NCI-H2196 treated with DMSO at 0.1 percent for 48 hours (cell line): Measurements from ENCODE around the gene RHEX.

Experiments used
- DNase-seq: peaks from one replicate; lab custom pipeline; 2025; ENCODE audit not compliant: unreplicated experiment; lab: John Stamatoyannopoulos, UW

The RHEX gene

DNA sequence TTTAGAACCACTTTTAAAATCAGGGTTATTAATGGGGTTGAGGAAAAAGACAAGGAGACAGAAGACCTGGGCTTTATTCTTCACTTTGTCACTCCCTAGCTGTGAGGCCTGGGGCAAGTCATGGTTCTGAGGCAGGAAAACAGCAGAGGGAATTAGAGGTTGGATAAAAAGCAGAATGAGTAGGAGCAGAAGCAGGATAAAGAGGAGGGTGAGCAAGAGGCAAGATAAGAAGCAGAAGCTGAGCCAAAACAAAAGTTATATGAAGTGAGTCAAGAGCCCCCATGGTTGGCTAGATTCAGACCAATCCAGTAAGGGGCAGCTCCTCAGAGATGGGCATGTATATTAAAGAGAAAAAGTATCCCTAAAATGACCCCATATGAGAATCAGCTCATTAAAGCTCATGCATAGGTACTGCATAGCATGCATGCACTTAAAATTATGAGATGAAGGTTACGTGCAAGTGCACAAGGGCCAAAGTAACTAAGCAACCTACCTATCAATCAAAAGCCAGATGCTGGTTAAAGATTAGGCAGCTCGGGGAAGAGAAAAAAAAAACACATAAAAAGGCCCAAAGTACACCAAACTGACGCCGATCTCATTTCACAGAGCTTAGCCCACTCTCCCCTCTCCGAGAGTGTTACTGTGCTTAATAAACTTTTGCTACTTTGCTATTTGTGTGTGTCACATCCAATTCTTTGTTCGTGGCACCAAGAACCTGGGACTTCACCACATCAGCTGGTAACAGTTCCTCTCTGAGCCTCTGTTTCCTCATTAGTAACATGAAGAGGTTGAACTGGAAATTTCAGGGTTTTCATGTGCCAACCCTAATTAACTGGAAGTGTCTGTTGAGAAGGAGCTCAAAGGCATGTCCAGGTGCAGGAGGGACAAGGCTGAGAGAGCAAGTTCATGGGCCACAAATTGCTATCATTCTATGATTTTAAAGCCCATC lies 62.0 kb downstream of the RHEX start:
- no peak for DNase-seq

DNA sequence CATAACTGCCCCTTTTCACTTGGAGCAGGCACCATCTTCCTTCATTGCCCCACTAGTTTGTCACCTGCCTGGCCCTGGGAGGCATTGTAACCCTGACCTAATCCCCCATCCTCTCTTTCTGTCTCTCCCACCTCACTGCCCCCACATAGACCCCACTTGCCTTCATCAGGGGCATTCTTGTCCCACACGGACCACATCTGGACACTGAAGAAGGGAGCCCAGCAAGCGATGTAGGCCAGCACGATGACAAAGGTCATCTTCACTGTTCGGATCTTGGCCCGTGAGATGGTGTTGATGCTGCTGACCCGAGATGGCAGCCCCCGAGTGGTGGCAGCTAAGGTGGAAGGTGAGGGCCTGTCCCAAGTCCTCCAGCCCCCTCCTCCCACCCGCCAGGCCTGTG lies 62.8 kb downstream of the RHEX start:
- no peak for DNase-seq

DNA sequence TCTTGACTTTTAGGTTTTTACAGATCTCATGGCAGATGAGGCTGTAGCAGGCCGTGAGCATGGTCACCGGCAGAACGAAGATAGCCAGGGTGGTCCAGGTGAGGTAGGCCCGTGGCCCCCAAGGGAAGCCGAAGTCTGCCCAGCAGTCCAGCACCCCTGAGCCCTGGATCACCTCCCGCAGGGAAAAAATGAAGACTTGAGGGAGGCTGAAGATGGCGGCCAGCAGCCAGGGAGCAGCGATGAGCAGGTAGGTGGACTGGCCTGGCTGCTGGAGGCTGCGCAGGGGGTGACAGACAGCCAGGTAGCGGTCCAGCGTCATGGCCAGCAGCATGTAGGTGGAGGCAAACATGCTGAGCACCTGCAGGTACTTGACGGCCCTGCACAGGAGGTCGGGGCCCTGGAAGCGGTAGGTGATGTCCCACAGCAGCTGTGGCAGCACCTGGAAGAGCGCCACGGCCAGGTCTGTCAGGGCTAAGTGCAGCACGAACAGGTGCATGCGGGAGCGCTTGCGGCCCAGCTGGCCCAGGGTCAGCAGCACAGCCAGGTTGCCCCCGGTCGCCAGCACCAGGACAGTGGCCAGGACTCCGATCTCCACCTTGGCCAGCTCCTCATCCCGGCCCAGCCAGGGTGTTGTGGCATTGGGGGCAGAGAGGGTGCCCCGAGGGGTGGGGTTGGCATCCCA lies 63.4 kb downstream of the RHEX start:
- peak; percentile 46 for DNase-seq

DNA sequence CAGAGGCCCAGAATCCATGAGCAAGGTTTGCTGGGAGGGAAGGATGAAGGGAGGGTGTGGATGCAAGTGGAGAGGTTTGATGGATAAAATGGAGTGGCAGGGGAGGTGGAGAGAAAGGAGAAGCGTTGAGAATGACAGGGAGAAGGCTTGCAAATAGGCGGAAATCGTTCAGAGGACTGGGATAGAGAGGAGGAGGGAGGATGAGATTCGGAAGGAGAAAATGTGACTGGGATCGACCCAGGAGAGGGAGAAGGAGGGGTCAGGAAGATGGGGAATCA lies 63.8 kb downstream of the RHEX start:
- no peak for DNase-seq

DNA sequence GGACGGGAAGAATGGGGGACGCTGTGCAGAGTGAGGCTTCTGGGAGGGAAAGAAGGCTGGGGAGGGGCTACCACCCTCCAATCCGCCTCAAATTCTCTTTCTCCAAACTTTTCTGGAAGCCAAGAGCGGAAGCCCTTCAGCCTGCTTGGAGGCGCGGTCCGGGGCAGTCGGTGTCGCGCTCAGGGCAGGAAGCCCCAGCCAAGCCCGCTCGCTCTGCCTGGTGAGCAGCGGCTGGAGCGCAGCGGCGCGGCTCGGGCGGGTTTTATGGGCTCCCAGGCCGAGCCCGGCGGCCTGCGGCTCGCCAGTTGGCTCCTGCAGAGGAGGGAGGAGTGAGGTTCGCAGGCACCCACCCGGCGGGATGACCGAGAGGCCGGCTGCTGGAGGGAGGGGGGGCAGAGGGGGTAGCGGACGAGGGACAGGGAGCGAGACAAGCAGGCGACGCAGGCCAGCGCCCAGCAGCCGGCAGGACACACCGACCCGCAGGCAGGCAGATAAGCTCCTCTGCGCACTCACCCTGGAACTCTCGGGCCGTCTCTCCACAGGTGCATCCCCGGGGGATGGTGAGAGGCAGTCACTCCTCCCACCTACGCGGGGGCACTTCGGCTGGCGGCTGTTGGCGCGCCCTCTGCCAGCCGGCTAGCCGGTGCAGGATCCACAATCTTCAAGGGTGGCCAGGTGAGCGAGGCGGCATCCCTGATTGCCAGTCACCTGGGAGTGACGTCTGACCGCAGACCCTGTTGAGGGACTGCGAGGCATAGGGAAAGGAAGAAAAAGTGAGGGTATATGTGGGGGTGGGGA lies 64.4 kb downstream of the RHEX start, which contains the start of gene AVPR1B:
Gene AVPR1B, minus strand, starts transcription at position 238 of the 798 bp plus-strand sequence. CDS start 498 bp downstream, outside the sequence.
- peak; percentile 30 for DNase-seq

DNA sequence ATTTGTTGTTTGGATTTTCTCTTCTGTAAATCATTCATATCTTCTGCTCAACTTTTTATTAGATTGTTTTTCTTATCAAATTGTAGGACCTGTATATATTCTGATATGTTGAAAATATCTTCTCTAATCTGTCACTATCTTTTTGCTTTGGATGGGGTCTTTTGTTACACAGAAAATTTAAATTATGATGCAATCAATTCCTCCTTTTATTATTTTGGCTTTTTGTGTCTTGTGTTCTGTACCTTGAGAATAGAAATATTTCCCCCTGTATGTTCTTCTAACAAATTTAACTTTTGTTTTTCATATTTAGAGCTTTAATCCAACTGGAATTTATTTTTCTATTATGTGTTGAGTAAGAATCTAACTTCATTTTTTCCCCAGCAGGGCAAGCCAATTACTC lies 67.4 kb downstream of the RHEX start:
- DNase-seq = no peak

DNA sequence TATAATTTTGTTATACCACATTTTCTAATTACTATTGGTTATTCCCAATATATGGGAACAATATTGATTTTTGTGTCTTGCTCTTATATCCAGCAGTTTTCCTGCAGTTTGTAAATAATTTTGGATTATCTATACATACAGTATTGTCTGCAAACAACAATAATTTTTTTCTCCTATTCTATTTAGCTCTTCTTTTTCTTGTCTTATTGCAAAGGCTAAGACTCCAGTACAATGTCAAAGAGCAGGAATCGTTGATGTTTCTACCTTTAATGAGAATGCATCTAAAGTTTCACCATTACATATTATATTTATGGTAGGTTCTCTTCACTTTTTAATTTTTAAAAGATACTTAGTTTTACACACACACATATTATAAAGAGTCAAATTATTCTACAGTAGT lies 68.3 kb downstream of the RHEX start:
- DNase-seq = no peak

DNA sequence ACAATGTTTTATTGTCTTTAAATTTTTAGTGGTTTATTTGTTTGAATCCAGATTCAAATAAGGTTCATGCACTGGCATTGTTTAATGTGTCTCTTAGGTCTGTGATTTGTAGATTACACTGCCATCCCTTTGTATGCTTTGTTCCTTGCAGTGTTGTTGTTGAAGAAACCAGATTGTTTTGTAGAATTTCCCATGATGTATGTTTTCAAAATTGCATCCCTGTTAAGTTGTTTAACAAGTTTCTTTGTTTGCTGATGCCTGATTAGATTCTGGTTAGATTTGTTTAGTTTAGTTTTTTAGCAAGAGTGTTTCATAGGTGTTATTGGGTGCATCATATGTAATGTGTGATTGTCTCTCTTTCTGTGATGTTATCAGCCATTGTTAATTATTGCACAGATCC lies 69.7 kb downstream of the RHEX start:
- DNase-seq = no peak

DNA sequence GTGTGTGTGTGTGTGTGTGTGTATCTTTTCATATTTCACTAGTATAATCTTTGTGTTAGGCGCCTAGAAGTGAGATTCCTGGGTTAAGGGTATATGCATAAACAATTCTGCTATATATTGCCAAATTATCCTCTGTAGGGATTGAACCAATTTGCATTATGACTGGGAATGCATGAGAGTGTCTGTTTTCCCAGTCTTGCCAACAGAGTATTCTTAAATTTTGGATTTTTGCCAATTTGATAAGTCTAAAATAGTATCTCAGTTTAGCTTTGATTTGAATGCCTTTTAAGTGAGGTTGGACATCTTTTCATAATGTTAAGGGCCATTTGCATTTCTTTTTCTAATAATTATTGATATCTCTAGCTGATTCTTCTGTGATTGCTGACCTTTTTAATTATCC lies 72.4 kb downstream of the RHEX start:
- no peak for DNase-seq

DNA sequence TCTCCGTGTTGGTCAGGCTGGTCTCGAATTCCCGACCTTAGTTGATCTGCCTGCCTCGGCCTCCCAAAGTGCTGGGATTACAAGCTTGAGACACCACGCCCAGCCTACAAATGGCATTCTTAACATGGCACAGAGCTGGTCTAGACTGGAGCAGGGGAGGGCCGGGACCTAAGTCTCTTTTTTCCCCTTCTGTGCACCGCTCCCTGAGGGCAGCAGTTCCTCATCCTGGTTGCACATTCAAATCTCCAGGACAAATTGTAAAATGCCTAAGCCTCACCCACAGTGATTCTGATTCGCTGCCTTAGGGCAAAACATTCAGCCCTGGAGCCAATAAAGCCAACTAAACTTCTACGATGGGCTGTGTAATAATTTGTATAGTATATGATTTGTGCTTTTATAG lies 74.4 kb downstream of the RHEX start:
- no peak for DNase-seq

DNA sequence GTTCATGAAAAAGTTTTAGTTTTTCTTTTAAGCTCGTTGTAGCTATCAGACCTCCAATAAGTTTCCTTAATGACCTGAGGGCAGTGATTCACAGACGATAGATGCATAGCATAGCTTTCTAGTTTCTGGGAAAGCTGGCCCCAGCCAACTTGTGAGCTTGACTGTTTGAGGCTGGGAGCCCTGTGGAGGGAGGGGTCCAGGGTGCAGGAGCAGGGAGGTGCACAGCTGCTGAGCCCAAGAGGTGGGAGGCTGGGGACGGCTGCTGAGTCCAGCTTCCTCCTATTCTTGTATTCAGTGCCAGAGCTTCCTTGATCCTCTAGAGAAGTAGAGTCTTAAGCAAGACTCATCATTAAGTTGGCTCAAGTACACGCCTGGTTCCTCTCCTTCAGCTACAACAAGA lies 75.2 kb downstream of the RHEX start:
- no peak for DNase-seq

DNA sequence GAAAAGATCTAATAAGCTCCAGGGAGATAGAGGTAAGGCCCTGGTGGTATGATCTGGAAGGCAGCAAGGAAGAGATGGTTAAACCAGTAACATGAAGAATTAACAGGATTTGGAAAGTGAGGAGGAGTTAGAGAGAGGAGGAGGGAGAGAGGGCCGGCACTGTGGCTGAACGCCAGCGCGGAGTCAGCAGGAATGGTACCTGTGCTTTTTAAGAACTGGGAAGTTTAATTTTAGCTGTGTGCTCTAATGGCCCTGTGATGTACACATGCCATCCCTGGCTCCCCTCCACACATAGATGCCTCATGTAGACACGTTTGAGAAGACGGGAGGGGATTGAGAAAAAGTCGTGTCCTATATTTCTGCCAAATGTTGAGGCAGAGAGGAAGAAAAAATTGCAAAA lies 78.1 kb downstream of the RHEX start:
- no peak for DNase-seq

DNA sequence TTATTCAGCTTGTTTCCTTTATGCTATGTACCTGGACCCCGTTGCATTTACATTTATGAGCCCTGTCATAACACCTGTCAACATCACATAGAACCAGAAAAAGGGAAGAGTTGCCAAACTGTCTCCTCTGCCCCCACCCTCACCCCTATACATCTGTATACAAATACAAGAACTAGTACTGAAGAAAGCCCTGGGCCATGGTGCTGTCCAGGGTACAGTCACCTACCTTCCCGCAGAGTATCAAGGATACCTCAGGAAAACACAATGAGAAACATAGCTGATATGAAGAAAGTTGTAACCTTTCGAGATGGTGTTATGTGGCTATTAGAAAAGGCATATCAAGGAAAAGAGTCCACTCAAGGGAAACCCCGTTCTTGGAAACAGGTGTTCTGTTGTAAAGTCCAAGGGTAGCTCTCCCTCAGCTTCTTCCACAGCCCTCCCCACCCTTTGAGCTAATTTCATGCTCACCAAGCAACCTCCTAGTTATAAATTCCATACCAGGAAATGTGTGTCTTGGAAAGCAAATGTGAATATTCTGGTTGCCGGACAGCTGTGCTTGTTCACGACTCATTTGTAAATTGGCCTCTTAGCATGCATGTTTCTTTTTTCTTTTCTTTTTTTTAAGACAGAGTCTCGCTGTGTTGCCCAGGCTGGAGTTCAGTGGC lies 80.9 kb downstream of the RHEX start:
- no peak for DNase-seq

DNA sequence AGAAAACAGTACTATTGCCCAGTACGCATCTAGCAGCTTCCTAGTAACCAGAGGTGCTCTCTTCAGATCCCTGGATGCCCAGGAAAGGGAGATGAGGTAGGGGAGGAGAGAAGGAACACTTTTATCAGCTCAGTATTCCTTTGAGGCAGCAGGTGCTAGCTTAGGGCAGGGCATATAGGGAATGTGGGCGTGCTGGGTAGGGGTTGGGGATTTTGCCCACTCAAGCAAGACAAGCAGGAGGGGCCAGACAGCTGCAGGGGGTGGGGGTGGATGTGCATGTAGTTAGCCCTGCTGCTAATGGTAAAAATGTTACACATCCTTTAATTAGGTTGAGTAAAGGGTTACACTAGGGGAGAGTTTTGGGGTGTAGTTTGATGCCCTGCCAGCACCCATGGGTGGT lies 82.3 kb downstream of the RHEX start:
- DNase-seq = no peak

DNA sequence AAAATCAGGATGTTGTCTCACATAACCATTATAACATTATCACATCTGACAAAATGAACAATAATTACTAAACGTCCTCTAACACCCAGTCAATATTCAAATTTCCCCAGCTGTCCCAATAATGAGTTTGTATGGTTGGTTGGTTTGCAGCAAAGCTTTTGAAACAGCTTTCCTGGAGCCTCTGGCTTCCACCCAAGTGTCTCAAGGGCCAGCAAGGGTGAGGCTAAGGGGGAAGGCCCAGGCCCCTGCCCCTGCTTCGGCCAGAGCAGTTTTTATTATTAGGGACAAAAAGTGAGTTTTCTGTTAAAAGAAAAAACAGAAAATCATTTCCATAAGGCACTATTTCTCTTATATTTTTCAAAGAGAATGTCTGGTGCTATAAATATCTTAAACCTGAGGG lies 83.3 kb downstream of the RHEX start:
- no peak for DNase-seq

DNA sequence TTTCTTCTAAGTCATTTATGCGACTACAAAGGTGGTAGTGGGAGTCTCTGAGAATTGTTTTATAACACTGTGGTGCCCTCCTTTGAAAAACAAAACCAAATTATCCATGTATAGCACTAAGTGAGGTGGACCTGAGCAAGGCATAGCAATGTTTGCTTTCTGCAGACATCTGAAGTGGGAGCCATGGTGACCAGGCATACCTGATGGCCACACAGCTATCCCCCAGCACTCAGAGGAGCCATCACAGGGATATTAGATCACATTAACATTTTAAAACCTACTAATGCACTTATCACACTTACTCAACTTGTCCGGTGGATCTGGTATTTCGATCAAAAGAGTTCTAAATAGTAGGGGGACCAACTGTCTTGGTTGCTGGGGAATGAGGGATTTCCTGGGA lies 89.0 kb downstream of the RHEX start:
- DNase-seq = no peak

DNA sequence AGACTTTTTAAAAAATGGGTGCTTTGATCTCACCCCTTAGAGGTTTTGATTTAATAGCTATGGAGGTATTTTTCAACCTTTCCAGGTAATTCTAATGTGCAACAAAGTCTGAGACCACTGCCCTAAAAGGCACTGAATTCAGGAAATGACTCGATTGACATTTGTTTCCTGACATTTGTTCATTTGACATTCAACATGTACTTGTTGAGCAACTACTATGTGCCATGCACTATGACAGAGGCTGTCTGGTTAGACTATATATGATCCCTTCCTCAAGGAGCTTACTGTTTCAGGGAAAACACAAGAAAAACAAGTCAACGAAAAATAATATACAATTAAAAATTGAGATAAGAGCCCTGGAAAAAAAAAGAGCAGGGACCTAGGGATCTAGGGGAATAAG lies 89.8 kb downstream of the RHEX start:
- DNase-seq = no peak

DNA sequence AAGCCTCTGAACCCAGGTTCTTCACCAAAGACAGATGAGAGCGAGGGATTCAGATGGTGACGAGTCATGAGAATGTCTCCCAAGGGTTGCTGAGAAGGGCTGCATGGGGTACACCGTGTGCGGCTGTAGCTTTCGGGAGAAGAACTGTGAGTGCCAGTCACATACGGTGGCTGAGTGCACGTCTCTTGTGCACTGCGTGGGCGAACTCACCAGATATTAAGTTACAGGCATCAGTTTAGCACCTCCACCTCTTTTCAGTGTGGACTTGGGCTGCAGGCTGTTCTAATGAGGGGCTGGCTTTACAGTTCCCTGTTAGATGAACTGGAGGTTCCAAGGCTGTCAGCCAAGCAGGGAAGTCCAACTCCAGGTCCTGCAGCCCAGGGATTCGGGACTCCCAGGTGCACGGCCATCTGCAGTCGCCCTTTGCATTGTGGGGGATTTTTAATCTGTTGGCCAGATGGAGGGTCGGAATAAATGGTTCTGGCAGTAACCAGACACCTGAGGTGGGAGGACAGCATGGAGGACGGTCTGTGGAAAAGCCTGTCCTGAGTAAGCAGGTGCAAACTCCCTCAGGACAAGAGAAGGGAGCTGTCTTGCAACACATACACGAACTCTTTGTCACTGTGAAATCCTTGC lies 90.7 kb downstream of the RHEX start:
- no peak for DNase-seq

DNA sequence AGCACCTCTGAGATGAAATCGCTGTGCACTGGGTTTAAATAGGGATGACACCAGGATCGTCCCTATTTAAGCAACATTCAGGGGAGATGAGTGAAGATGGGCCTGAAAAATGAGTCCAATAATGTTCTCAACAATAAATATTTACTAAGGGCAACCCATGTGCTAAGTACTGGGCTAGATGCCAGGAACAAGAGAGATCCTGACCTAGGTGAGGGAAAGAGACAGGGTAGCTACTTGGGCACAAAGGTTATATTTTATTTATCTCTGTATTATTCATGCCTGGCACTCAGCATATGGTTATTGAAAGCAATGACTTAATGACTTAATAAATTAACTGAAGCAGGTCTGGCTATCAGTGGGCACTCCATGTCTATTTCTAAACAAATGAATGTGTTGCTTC lies 91.6 kb downstream of the RHEX start:
- no peak for DNase-seq

DNA sequence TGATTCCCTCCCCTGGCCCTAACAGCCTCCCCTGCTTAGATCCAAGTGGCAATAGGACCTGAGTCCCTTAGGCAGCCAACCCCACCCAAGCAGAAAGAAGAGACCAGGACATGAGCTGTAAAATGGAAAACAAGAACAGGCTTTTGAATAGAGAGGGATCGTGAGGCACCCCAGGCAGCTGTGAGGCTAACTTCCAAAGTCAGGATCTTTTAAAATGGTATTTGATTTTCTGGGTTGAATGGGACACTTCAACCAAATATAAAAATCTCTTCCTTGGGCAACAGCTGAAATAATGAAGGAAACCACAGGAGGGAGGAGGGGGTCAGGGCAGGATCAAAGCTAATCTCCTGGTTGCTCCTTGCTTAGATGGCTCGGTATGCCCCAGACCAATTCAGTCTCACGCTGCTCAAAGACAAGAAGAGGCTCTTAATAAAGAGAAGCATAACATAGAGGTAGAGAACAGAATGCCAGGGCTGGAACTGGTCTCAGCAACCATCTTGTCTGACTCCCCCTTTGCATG lies 92.9 kb downstream of the RHEX start:
- DNase-seq = no peak
